Mesothelial cell of epicardium (in vitro differentiated cells): Measurements from ENCODE around the gene SCUBE2. TPM values are rescaled to one million over a fixed set of nuclear protein-coding genes. Genes with fewer than 3 reads are reported as not detected.
A peak's percentile ranks its signal among the peaks of the same experiment; 100 is the strongest.

Experiments
- DNase-seq, 2 experiments: peaks; one replicate each; pipeline ENCODE4 v3.0.0; 2021; ENCODE audit warnings: low spot score in 2 of 2; ENCODE audit not compliant: unreplicated experiment in 2 of 2
- H3K27ac Mint-ChIP-seq: 2 replicates; pipeline ENCODE4 v1.8.0; 2021; ENCODE audit warnings: mixed read lengths
- H3K27me3 Mint-ChIP-seq: 2 replicates; pipeline ENCODE4 v1.8.0; 2021; ENCODE audit warnings: low read depth, mixed read lengths
- H3K36me3 Mint-ChIP-seq: 2 replicates; pipeline ENCODE4 v1.8.0; 2021; ENCODE audit warnings: mixed read lengths
- H3K4me1 Mint-ChIP-seq: 2 replicates; pipeline ENCODE4 v1.8.0; 2021; ENCODE audit warnings: mixed read lengths
- H3K4me3 Mint-ChIP-seq: 2 replicates; pipeline ENCODE4 v1.8.0; 2021; ENCODE audit warnings: mild to moderate bottlenecking, moderate library complexity, mixed read lengths
- H3K9me3 Mint-ChIP-seq: 2 replicates; pipeline ENCODE4 v1.8.0; 2021; ENCODE audit warnings: mixed read lengths
- CTCF ChIP-seq: fragments of 200-600 bp; sonication (generic); IDR thresholded peaks from one replicate; pipeline ENCODE4 v1.5.0; 2021; ENCODE audit warnings: antibody characterized with exemption; ENCODE audit not compliant: unreplicated experiment
- total RNA-seq: library from RNA; stranded (reverse); gene quantifications from 3 replicates; pipeline ENCODE4 v1.2.1, GENCODE V29; 2021

The SCUBE2 gene
- total RNA-seq, 1 donor from 2014 or later = 1.1 TPM

- peak; percentile 60 to 76 for DNase-seq
- H3K4me3 Mint-ChIP-seq = peak within 1 kb of the TSS; percentile 58
- no peaks in the 10 kb centered on the region for H3K9me3 Mint-ChIP-seq
- no peak within 1 kb of the TSS for H3K27ac Mint-ChIP-seq
- TF ChIP-seq CTCF = no peak
- H3K36me3 Mint-ChIP-seq = no peaks in the 10 kb centered on the region
- H3K27me3 Mint-ChIP-seq = peaks cover 85% of the 10 kb centered on the region
- peaks cover 8% of the 10 kb centered on the region for H3K4me1 Mint-ChIP-seq
Observed at GRCh38 chr11:9003573-9004182, 87.7 kb downstream of the SCUBE2 start, which contains the start of gene NRIP3. NRIP3 (minus strand) TSS chr11:9004001; CDS start chr11:9003935, 66 bp downstream.

DNA sequence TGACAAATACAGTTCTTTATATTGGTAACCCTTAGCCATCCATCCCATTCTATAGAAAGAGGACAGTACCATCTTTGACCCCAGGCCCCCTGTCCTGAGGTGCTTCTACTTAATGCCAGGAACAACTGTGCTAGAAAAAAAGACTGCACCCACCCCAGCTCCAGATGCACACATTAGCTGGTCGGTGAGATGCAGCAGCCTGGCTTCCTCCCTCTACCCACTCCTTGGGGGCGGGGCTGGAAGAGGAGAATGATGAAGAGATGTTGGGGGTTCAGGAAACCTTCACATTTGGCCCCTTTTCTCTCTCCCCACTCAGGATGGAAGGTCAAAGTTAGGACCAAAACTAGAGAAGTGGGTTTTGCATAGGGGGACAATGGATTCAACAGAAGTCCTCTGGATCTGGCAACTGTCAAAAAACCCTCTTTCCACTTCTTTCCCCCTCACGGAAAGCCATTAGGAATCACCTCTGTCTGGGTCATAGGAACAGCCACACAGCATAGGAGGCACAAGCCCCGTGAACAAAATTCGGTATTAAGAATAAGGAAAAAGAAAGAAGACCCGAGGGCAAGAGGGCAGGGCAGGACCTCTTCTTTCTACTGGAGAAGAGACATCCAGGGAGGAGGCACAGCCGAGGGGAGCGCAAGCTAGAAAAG lies 88.4 kb downstream of the SCUBE2 start:
- H3K9me3 Mint-ChIP-seq = no peaks in the 10 kb centered on the region
- DNase-seq = no peak
- H3K36me3 Mint-ChIP-seq = no peaks in the 10 kb centered on the region
- no peak overlapping the region for H3K27ac Mint-ChIP-seq
- no peak for TF ChIP-seq CTCF
- H3K4me3 Mint-ChIP-seq = peak overlapping the region; percentile 58
- peaks cover 81% of the 10 kb centered on the region for H3K27me3 Mint-ChIP-seq
- peaks cover 8% of the 10 kb centered on the region for H3K4me1 Mint-ChIP-seq

- H3K4me3 Mint-ChIP-seq = no peak overlapping the region
- H3K4me1 Mint-ChIP-seq = peaks cover 8% of the 10 kb centered on the region
- no peaks in the 10 kb centered on the region for H3K9me3 Mint-ChIP-seq
- DNase-seq = no peak
- H3K27ac Mint-ChIP-seq = no peak overlapping the region
- TF ChIP-seq CTCF = no peak
- H3K36me3 Mint-ChIP-seq = no peaks in the 10 kb centered on the region
- H3K27me3 Mint-ChIP-seq = peaks cover 72% of the 10 kb centered on the region
Observed at GRCh38 chr11:9001736-9002135, 89.7 kb downstream of the SCUBE2 start.

GRCh38 chr11:8998017-8998416 lies 93.4 kb downstream of the SCUBE2 start:
- H3K4me3 Mint-ChIP-seq = no peak overlapping the region
- H3K36me3 Mint-ChIP-seq = no peaks in the 10 kb centered on the region
- no peak for DNase-seq
- H3K4me1 Mint-ChIP-seq = no peaks in the 10 kb centered on the region
- TF ChIP-seq CTCF = no peak
- no peak overlapping the region for H3K27ac Mint-ChIP-seq
- H3K27me3 Mint-ChIP-seq = peaks cover 49% of the 10 kb centered on the region
- no peaks in the 10 kb centered on the region for H3K9me3 Mint-ChIP-seq

DNA sequence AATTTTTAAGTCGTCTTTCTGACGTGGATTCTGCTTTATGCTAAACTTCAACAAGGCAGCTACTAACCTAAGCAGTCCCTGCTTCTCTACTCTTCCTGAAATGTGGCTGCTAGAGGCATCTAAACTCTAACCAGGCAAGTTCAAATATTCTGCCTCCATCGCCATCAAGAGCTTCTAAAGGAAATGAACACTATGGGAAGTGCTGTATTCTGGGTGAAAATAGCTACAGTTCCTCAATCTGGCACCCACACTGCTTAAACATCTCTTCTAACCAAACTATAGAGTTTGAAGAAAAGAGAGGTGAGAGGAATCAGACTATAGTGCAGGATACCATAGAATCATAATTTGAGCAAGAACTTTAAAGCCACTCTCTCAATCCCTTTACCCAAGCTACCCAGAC lies 93.9 kb downstream of the SCUBE2 start:
- no peaks in the 10 kb centered on the region for H3K4me1 Mint-ChIP-seq
- H3K27ac Mint-ChIP-seq = no peak overlapping the region

More for the DNA sequence above, 93.9 kb downstream of the SCUBE2 start:
- TF ChIP-seq CTCF = no peak
- Mint-ChIP-seq H3K9me3 (no peaks in the 10 kb centered on the region), H3K27me3 (peaks cover 47% of the 10 kb centered on the region), H3K36me3 (no peaks in the 10 kb centered on the region), H3K4me3 (no peak overlapping the region)
- no peak for DNase-seq
